NCI-H510A treated with DMSO at 0.1 percent for 48 hours (cell line): Measurements from ENCODE around the gene SZRD1.

ENCODE experiments used
- DNase-seq: peaks from one replicate; lab custom pipeline; 2025; lab: John Stamatoyannopoulos, UW

The SZRD1 gene

DNA sequence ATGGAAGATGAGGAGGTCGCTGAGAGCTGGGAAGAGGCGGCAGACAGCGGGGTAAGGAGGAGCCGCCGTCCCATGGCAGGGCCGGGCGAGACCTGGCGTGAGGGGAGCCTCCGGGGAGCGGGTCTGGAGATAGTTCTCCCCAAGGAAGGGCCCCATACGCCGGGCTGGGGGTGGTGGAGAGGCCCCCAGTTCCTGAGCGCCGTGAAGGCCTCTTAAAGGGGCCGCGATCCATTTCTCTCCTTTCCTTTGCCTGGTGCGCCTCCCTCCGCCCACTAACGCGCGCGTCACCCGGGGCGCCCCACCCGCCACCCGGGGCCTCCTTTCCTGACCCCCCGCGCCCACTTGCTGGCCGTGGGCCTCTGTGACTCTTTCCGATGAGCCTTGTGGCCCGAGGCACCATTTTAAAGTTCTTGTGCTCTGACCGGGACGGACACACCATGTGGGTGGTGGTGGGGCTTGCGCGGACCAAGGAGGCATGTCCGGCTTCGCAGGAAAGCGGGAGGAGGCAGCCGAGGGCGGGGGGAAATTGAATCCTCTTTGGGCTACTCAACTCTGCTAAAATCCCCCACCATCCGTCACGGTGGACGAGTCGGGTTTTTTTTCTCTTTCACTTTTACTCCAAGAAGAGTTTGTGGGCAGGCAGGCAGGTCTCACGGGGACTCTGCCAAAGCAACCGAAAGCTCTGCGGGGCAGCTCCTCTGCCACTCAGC, 371 bp downstream of the SZRD1 start:
- DNase-seq, result peak; percentile 95

GRCh38 chr1:16367968-16368890, 1.2 kb downstream of the SZRD1 start:
- DNase-seq, result no peak

DNA sequence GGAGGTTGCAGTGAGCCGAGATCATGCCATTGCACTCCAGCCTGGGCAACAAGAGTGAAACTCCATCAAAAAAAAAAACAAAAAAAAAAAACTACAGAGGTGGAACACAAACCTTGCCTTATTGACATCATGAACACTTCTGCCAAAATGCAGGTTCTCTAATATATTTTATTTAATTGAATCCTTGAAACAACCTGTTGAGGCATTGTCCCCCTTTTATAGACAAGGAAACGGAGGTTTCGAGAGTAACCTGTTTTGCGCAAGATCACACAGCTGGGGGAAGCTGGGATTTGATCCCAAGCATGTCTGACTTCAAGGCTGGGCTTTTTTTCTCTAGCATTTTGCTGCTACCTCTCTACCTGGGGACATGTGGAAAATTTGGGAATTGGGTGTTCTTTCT, 2.8 kb downstream of the SZRD1 start:
- no peak for DNase-seq

- no peak for DNase-seq
Measured at GRCh38 chr1:16371725-16372124, 4.7 kb downstream of the SZRD1 start.

- no peak for DNase-seq
Measured at GRCh38 chr1:16372535-16373285, 5.7 kb downstream of the SZRD1 start.

DNA sequence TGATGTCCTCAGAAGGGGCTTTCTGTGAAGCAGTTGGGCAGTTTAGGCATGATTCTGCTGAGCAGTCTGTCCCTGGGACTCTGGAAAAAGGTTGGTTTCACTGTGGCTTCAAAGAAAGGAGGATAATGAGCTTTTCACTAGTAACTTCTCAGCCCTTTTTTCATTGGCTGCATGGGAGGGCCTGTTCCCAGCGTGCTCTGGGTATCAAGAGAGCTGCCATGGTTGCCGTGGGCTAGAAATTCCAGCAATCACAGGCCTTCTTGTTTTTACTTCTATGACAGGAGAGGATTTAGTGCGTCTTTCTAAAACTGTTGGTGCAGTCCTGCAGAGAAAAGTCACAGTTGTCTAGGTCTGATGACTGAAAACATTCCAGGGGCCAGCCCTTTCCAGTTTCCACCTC, 7.2 kb downstream of the SZRD1 start:
- DNase-seq, result no peak

DNA sequence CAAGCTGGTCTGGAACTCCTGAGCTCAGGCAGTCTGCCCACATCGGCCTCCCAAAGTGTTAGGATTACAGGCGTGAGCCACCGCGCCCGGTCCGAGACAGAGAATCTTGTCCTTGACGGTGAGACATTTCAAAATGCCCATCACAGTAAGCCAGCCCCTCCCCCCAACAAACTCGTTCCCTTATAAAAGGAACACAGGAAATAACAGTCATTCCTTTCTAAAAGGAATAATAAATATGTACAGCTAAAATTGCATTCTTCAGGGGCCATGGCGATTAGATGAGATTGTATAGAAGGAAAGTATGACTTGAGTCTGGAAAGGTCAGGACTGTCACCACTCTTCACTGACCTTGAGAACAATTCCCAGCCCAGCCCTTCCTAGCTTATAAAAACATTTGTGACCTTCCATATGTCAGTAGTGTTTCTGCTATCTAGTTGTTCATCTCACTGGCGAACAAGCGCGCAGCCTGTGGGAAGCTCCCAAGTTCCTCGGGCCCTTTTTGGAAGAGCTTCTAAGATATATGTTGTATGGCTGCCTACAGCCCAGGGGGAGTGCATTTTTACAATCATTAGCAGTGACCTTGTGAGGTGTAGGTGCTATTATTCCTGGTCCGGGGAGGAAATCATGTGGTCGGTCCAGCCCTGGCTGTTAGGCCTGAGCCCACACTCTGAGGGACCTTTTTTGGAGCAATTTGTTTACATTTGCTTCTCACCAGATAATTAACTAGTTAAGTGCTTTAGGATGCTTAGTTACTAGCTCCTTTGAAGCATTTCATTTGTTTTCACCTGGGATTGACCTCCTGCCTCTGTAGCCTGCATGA, 8.7 kb downstream of the SZRD1 start:
- no peak for DNase-seq

DNA sequence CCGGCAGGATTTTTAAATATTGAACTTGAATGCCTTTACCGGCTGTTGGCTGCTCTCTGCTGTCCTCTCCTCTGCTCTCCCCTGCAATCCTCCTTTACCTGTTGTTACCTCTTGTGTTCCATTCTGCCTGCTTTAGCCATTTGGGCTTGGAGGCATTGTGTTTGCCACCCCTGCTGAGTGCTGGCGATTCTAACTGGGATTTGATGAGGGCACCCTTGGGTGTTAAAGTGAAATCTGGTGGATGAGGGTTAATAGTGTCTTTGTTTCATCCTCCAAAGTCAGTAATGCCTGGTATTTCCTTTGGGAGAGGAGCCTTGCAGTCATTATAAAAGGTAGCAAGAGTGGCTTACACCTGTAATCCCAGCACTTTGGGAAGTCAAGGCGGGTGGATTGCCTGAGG, 9.9 kb downstream of the SZRD1 start:
- DNase-seq, result no peak

DNA sequence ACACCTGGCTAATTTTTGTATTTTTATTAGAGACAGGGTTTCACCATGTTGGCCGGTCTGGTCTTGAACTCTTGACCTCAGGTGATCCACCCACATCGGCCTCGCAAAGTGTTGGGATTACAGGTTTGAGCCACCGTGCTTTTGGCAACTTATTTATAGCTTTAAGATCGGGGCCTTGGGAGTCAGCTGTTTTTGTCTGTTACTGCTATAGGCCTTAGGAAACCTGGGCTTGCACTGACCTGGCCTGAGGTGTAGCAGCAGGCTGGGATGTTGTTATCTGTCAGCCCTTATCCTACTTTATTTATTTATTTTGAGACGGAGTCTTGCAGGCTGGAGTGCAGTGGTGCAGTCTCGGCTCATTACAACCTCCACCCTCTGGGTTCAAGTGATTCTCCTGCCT, 11.4 kb downstream of the SZRD1 start:
- DNase-seq, result no peak

GRCh38 chr1:16380868-16381267, 13.8 kb downstream of the SZRD1 start:
- no peak for DNase-seq

- no peak for DNase-seq
Measured at GRCh38 chr1:16383888-16384287, 16.8 kb downstream of the SZRD1 start.

- DNase-seq, result no peak
Measured at GRCh38 chr1:16385659-16386453, 18.8 kb downstream of the SZRD1 start.

DNA sequence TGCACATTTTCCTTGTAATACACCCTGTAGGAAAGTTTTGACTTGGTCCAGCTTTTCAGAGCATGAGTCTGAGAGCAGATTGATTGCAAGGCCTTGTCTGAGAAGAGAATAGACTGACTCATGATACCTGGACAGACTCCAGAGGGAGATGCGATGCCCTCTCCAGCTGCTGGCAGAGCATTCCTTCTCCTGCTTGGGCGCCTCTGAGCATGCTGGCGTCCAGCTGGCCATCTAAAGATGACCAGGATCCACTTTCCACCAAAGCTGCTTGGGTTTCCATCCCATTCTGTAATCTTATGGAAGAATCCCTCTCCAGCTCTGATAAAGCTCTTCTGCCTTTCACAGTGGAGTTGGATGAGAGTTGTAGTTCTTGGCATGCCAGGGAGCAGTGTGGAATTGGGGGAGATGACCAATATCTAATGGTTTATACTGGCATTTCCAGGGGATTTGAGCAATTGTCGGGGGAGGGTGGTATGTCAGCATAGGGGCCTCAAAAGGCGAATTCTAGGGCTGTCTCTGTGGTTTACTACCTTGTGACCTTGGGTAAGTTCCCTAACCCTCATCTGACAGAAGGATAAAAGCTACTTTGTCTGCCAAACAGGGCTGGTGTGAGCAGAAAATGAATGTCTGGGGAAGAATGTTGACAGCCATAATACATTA, 19.5 kb downstream of the SZRD1 start:
- DNase-seq, result no peak

GRCh38 chr1:16387201-16388188, 20.5 kb downstream of the SZRD1 start:
- no peak for DNase-seq

GRCh38 chr1:16391411-16391810, 24.4 kb downstream of the SZRD1 start:
- DNase-seq, result no peak

GRCh38 chr1:16392740-16393569, 25.9 kb downstream of the SZRD1 start:
- no peak for DNase-seq

GRCh38 chr1:16393570-16394521, 26.8 kb downstream of the SZRD1 start:
- no peak for DNase-seq
